Keratinocyte (primary cell): Measurements from ENCODE around the gene ABCC9. TPM values are rescaled to one million over a fixed set of nuclear protein-coding genes. Genes with fewer than 3 reads are reported as not detected.

ENCODE experiments used
- DNase-seq: peaks from one replicate; pipeline ENCODE4 v3.0.0-alpha.2; 2011; ENCODE audit warnings: low read depth, missing footprints, low spot score
- FAIRE-seq: peaks from 2 replicates; lab custom pipeline; 2011; peaks lifted over from hg19 to GRCh38; lab: Jason Lieb, UNC
- H2AFZ ChIP-seq: 2 replicates; pipeline ENCODE4 v1.6.0; 2012; ENCODE audit warnings: low read length, control low read depth, inconsistent platforms; ENCODE audit not compliant: control insufficient read depth
- H3K27ac ChIP-seq: 2 replicates; pipeline ENCODE4 v1.5.1; 2011; ENCODE audit warnings: low read length; ENCODE audit not compliant: control insufficient read depth, insufficient read depth
- H3K27me3 ChIP-seq: 3 replicates; pipeline ENCODE4 v1.6.0; 2011; ENCODE audit warnings: low read length; ENCODE audit not compliant: control insufficient read depth, insufficient read depth; ENCODE audit errors: extremely low read depth
- H3K36me3 ChIP-seq, 2 experiments: 2 replicates in 1 of 2; 3 replicates in 1 of 2; pipeline ENCODE4 v1.5.1; 2011; ENCODE audit warnings: low read length in 2 of 2, mild to moderate bottlenecking in 1 of 2; ENCODE audit not compliant: control insufficient read depth in 2 of 2, insufficient read depth in 2 of 2; ENCODE audit errors: extremely low read depth in 1 of 2
- H3K4me1 ChIP-seq: 3 replicates; pipeline ENCODE4 v1.5.1; 2011; ENCODE audit warnings: low read length; ENCODE audit not compliant: control insufficient read depth, insufficient read depth; ENCODE audit errors: extremely low read depth
- H3K4me2 ChIP-seq: 3 replicates; pipeline ENCODE4 v1.6.0; 2011; ENCODE audit warnings: low read depth, low read length; ENCODE audit not compliant: control insufficient read depth, insufficient read depth; ENCODE audit errors: extremely low read depth
- H3K4me3 ChIP-seq, 3 experiments: fragments of 200-600 bp in 1 of 3; sonication (generic) in 1 of 3; 2 replicates in 2 of 3; 3 replicates in 1 of 3; pipeline ENCODE4 v1.5.1; 2011 to 2016; ENCODE audit warnings: low read length in 3 of 3, mild to moderate bottlenecking in 3 of 3, control low read depth in 2 of 3, inconsistent platforms in 1 of 3, low read depth in 1 of 3, mixed read lengths in 1 of 3, mixed run types in 1 of 3, moderate library complexity in 1 of 3; ENCODE audit not compliant: control insufficient read depth in 2 of 3, insufficient read depth in 2 of 3; ENCODE audit errors: extremely low read depth in 1 of 3
- H3K79me2 ChIP-seq: 2 replicates; pipeline ENCODE4 v1.6.0; 2012; ENCODE audit warnings: low read length; ENCODE audit not compliant: control insufficient read depth, insufficient read depth
- H3K9ac ChIP-seq: 3 replicates; pipeline ENCODE4 v1.6.0; 2011; ENCODE audit warnings: low read length; ENCODE audit not compliant: control insufficient read depth, insufficient read depth; ENCODE audit errors: extremely low read depth
- H3K9me1 ChIP-seq: 3 replicates; pipeline ENCODE4 v1.6.0; 2011; ENCODE audit warnings: low read length; ENCODE audit not compliant: control insufficient read depth, insufficient read depth; ENCODE audit errors: extremely low read depth
- H3K9me3 ChIP-seq: 2 replicates; pipeline ENCODE4 v1.5.1; 2012; ENCODE audit warnings: low read depth, low read length; ENCODE audit not compliant: control insufficient read depth
- H4K20me1 ChIP-seq: 3 replicates; pipeline ENCODE4 v1.6.0; 2011; ENCODE audit warnings: low read length; ENCODE audit not compliant: control insufficient read depth, insufficient read depth; ENCODE audit errors: extremely low read depth
- CTCF ChIP-seq, 3 experiments: IDR thresholded peaks in 1 of 3; conservative IDR thresholded peaks in 1 of 3; optimal IDR thresholded peaks in 1 of 3; 2 replicates in 2 of 3; 3 replicates in 1 of 3; pipeline versions ENCODE3 to v1.5.1; 2011; ENCODE audit warnings: low read length in 3 of 3, mild to moderate bottlenecking in 3 of 3, moderate library complexity in 2 of 3, control low read depth in 1 of 3, inconsistent platforms in 1 of 3; ENCODE audit not compliant: insufficient read depth in 2 of 3; ENCODE audit errors: extremely low read depth in 1 of 3
- EZH2 ChIP-seq: IDR thresholded peaks from one replicate; pipeline ENCODE4 v1.6.1; 2012; ENCODE audit warnings: inconsistent platforms, mild to moderate bottlenecking, low read length, moderate library complexity
- dilution Hi-C: fragments of 300-500 bp; cut with MboI; formaldehyde crosslinking; loops from one replicate; pipeline ENCODE4 v1.7.0; 2020; ENCODE audit warnings: low sequenced_read_pairs; ENCODE audit not compliant: extremely low pct_ligation_motif_present
- polyA plus RNA-seq, 5 experiments: library from polyadenylated mRNA; depleted of rRNA in 3 of 5; stranded (reverse) in 3 of 5; stranded (forward) in 1 of 5; unstranded in 1 of 5; fragments of >200 nt; gene quantifications; 1 replicate in 1 of 5; 2 replicates in 3 of 5; 3 replicates in 1 of 5; pipeline versions ENCODE4 v1.2.1 to v1.2.3, GENCODE V29; 2011 to 2012; ENCODE audit warnings: missing spikeins in 2 of 5, low read depth in 1 of 5, low replicate concordance in 1 of 5

ABCC9 gene
- polyA plus RNA-seq, 1 donor (not counting 4 experiments of a cell fraction or from before 2014, with no cell fraction given): not detected

GRCh38 chr12:21985155-21985554, 43.9 kb upstream of the ABCC9 start:
- no peak overlapping the region for H3K27ac ChIP-seq
- H3K9me1 ChIP-seq: no peaks in the 10 kb centered on the region
- H4K20me1 ChIP-seq: no peaks in the 10 kb centered on the region
- H3K36me3 ChIP-seq: no peaks in the 10 kb centered on the region
- H3K4me1 ChIP-seq: no peaks in the 10 kb centered on the region
- H3K4me3 ChIP-seq: no peak overlapping the region
- no peak for DNase-seq
- no peak overlapping the region for H3K9ac ChIP-seq
- no peaks in the 10 kb centered on the region for H3K27me3 ChIP-seq
- H3K9me3 ChIP-seq: no peaks in the 10 kb centered on the region
- dilution Hi-C loops: no loop called here
- TF ChIP-seq CTCF (optimal IDR thresholded peaks at IDR 0.05 in 1 of 3, IDR thresholded peaks at IDR 0.05 in 1 of 3, conservative IDR thresholded peaks at IDR 0.05 in 1 of 3; ENCODE audit: extremely low read depth in 1 of 3, insufficient read depth in 2 of 3, low read length in 3 of 3) (no peak), EZH2 (no peak)
- no peaks in the 10 kb centered on the region for H3K79me2 ChIP-seq
- H2AFZ ChIP-seq: no peak overlapping the region
- FAIRE-seq: no peak
- H3K4me2 ChIP-seq: no peak overlapping the region

GRCh38 chr12:21984375-21984774, 43.1 kb upstream of the ABCC9 start:
- Histone ChIP-seq H3K4me2 (no peak overlapping the region), H4K20me1 (no peaks in the 10 kb centered on the region), H3K27me3 (no peaks in the 10 kb centered on the region), H2AFZ (no peak overlapping the region), H3K27ac (no peak overlapping the region), H3K79me2 (no peaks in the 10 kb centered on the region), H3K4me3 (no peak overlapping the region), H3K36me3 (no peaks in the 10 kb centered on the region), H3K9ac (no peak overlapping the region), H3K9me1 (no peaks in the 10 kb centered on the region), H3K4me1 (no peaks in the 10 kb centered on the region), H3K9me3 (no peaks in the 10 kb centered on the region)
- TF ChIP-seq CTCF (optimal IDR thresholded peaks at IDR 0.05 in 1 of 3, IDR thresholded peaks at IDR 0.05 in 1 of 3, conservative IDR thresholded peaks at IDR 0.05 in 1 of 3; ENCODE audit: extremely low read depth in 1 of 3, insufficient read depth in 2 of 3, low read length in 3 of 3) (no peak), EZH2 (no peak)
- DNase-seq (no peak), FAIRE-seq (no peak)
- dilution Hi-C loops: no loop called here
